Body of pancreas (tissue), 4 donors: ENCODE measurements around the gene EED. TPM values are rescaled to one million over a fixed set of nuclear protein-coding genes. Genes with fewer than 3 reads are reported as not detected.
"Not testable (repeated sequence)": the region's sequence is repeated elsewhere in the genome, so short reads cannot be mapped to it uniquely, and the experiment has no call there.

Source experiments
- ATAC-seq: fragments of 150-250 bp; one replicate; pipeline ENCODE4 v1.9.1; 2016
- DNase-seq, 4 donors: peaks; one replicate each; pipeline ENCODE4 v3.0.0-alpha.2; 2019
- H3K27ac ChIP-seq, 4 donors: fragments of 200-600 bp; sonication (generic); 1 replicate in 3 of 4; 2 replicates in 1 of 4; pipeline versions ENCODE4 v1.5.1 to v1.6.1; 2016 to 2019; ENCODE audit warnings: mild to moderate bottlenecking in 1 of 4, mixed read lengths in 1 of 4, moderate library complexity in 1 of 4
- H3K27me3 ChIP-seq, 2 donors: fragments of 200-600 bp; sonication (generic); one replicate each; pipeline ENCODE4 v1.6.0; 2016; ENCODE audit warnings: mild to moderate bottlenecking in 1 of 2
- H3K36me3 ChIP-seq, 2 donors: fragments of 200-600 bp; sonication (generic); replicated peaks in 1 of 2; 2 replicates each; pipeline ENCODE4 v1.5.1; 2016; ENCODE audit warnings: low read depth in 2 of 2; ENCODE audit not compliant: insufficient read depth in 1 of 2
- H3K4me1 ChIP-seq: fragments of 200-600 bp; sonication (generic); one replicate; pipeline ENCODE4 v1.6.0; 2016
- H3K4me3 ChIP-seq, 2 donors: fragments of 200-600 bp; sonication (generic); 1 replicate in 1 of 2; 2 replicates in 1 of 2; pipeline ENCODE4 v1.5.1; 2016 to 2019
- H3K9me3 ChIP-seq, 3 donors: fragments of 200-600 bp; sonication (generic); 1 replicate in 2 of 3; 2 replicates in 1 of 3; pipeline ENCODE4 v1.5.1; 2016
- POLR2A ChIP-seq, 3 donors: fragments of 450-650 bp; IDR thresholded peaks; one replicate each; pipeline ENCODE4 v1.6.1; 2016; ENCODE audit warnings: antibody characterized with exemption in 3 of 3, mild to moderate bottlenecking in 2 of 3
- WGBS, 2 donors: methylation state at CpG; one replicate each; pipeline ENCODE4 v1.1.5; 2017; 5-methylcytosine and 5-hydroxymethylcytosine counted together
- intact Hi-C: fragments of 100-400 bp; cut with DNase I; formaldehyde crosslinking; loops from one replicate; pipeline ENCODE4 v1.15.1; 2023
- total RNA-seq, 2 donors: library from RNA; depleted of rRNA; stranded (reverse); fragments of >200 nt; gene quantifications; one replicate each; pipeline ENCODE4 v1.1.0, GENCODE V29; 2016
- TF ChIP-seq, protein P1 (sequence below), 7 experiments: fragments of 450-650 bp in 4 of 7; fragments of 200-600 bp in 3 of 7; sonication (generic) in 3 of 7; IDR thresholded peaks; one replicate each; pipeline ENCODE4 v1.5.1; 2016 to 2019; ENCODE audit warnings: antibody characterized with exemption in 7 of 7

EED gene
- total RNA-seq, 2 donors from 2014 or later = 14.5 to 20.1 TPM

DNA sequence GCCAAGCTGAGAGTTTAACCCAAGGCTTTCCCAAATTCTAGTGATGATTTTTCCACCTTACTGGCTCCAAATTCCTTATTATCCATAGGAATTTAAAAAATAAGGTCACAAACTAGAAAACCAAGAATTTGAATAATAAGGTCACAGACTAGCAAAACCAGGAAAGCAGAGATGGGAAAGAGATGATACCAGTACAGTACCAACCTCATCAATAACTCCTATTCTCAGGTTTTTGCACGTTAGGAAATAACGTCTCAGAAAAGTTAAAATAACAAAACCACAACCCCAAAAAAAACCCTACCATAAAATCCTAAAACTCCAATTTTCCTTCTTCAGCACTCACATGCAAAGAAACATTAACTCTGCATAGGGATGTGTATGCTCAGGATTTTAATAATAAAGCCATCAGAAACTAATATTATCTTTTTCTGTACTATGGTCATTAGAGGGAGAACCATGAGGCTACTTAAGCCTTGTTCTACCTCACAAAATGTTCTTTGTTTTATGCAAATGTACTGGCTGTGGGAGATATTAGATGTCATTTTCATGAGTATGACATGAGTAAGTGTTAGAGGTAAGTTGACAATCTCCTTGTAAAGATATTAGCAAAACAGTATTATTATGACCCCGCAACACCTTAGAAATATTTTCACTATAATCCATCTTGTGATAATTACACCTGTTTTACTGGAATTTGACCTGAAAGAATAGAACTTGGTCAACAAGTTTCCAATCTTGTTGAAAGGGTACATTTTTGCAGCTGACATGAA, 16.1 kb upstream of the EED start:
- Histone ChIP-seq H3K4me3 (no peak overlapping the region), H3K27ac (no peak overlapping the region), H3K36me3 (no peaks in the 10 kb centered on the region), H3K9me3 (no peaks in the 10 kb centered on the region), H3K27me3 (no peaks in the 10 kb centered on the region), H3K4me1 (no peaks in the 10 kb centered on the region)
- ATAC-seq = no peak
- DNase-seq = no peak
- TF ChIP-seq POLR2A (IDR thresholded peaks at IDR 0.05) = no peak
- TF ChIP-seq, protein P1, sequence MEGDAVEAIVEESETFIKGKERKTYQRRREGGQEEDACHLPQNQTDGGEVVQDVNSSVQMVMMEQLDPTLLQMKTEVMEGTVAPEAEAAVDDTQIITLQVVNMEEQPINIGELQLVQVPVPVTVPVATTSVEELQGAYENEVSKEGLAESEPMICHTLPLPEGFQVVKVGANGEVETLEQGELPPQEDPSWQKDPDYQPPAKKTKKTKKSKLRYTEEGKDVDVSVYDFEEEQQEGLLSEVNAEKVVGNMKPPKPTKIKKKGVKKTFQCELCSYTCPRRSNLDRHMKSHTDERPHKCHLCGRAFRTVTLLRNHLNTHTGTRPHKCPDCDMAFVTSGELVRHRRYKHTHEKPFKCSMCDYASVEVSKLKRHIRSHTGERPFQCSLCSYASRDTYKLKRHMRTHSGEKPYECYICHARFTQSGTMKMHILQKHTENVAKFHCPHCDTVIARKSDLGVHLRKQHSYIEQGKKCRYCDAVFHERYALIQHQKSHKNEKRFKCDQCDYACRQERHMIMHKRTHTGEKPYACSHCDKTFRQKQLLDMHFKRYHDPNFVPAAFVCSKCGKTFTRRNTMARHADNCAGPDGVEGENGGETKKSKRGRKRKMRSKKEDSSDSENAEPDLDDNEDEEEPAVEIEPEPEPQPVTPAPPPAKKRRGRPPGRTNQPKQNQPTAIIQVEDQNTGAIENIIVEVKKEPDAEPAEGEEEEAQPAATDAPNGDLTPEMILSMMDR (IDR thresholded peaks at IDR 0.05) = no peak
- WGBS, 2 donors = 74 to 88% methylated on average over 3 of the region's 3 CpGs
- intact Hi-C loops = no loop called here

DNA sequence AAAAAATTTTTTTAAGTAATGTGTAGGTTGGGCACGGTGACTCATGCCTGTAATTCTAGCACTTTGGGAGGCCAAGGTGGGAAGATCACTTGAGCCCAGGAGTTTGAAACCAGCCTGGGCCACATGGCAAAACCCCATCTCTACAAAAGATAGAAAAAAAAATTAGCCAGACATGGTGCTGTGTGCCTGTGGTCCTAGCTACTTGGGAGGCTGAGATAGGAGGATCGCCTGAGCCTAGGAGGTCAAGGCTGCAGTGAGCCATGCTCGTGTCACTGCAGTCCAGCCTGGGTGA, 15.6 kb upstream of the EED start:
- H3K36me3 ChIP-seq, H3K4me3 ChIP-seq, H3K9me3 ChIP-seq, intact Hi-C loops, ATAC-seq, H3K4me1 ChIP-seq, DNase-seq, H3K27ac ChIP-seq, H3K27me3 ChIP-seq: not testable (repeated sequence)
- 77% methylated on average over 3 of the region's 3 CpGs for WGBS, 2 donors

DNA sequence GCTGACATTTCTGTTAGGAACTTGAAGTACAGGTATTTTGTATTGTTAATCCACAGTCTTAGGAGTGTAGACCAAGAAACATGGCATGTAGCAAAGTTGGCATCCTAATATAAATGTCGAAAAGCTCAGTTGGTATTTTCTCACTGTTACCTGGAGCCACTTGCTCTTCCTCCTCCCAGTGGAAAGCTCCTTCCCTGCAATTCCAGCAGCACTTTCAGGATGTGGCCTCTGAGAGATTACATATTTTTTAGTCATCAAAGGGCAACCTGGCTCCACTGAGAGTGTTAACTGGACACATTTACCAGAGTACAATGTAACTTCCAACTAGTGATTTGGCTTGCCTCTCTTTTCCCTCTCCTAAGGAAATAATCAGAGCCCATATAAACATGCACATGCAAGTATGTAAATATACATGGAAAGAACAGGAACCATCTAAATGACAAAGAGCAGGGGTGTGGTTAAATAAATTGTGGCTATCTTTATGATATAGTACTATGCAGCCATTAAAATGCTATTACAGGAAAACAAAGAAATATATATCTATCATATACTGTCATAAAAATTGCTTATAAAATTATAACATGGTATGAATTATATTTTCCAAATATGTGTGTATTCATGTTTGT, 14.3 kb upstream of the EED start:
- H3K9me3 ChIP-seq = no peaks in the 10 kb centered on the region
- DNase-seq (no peak), ATAC-seq (peak; percentile 42)
- no peak for TF ChIP-seq POLR2A (IDR thresholded peaks at IDR 0.05)
- TF ChIP-seq, protein P1 (IDR thresholded peaks at IDR 0.05) = no peak
- intact Hi-C loops = no loop called here
- H3K27me3 ChIP-seq = no peaks in the 10 kb centered on the region
- no peak overlapping the region for H3K27ac ChIP-seq
- no peak overlapping the region for H3K4me3 ChIP-seq
- H3K36me3 ChIP-seq = no peaks in the 10 kb centered on the region
- no peaks in the 10 kb centered on the region for H3K4me1 ChIP-seq
- WGBS, 2 donors = 83 to 86% methylated on average over 1 of the region's 1 CpG

DNA sequence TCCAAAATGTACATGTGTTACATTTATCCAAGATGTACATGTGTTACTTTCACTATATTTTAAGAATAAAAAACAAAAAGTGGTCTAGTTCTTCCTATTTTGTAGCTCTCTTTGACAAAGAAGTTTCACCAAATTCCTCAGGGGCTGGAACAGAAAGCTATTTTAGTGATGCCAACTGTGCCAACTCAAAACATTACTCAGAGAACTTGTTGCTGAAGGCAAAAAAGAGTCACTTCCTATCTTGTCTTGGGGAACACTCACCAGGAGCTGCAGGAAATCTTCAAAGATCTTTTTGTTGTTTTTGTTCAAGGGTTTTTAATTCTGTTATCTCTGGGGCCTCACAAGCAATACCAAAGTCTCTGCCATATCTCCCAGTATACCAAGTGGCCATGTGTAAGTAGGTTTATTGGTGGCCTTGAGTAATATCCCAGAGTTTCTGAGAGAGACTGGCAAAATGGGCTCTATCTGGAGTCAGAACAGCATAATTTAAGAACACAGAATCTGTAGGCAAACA, 13.6 kb upstream of the EED start:
- no peaks in the 10 kb centered on the region for H3K27me3 ChIP-seq
- ATAC-seq (no peak), DNase-seq (no peak)
- no peak overlapping the region for H3K4me3 ChIP-seq
- no peaks in the 10 kb centered on the region for H3K4me1 ChIP-seq
- H3K36me3 ChIP-seq = no peaks in the 10 kb centered on the region
- H3K27ac ChIP-seq = no peak overlapping the region
- TF ChIP-seq POLR2A (IDR thresholded peaks at IDR 0.05) = no peak
- TF ChIP-seq, protein P1 (IDR thresholded peaks at IDR 0.05) = no peak
- H3K9me3 ChIP-seq = no peaks in the 10 kb centered on the region
- intact Hi-C loops = no loop called here

DNA sequence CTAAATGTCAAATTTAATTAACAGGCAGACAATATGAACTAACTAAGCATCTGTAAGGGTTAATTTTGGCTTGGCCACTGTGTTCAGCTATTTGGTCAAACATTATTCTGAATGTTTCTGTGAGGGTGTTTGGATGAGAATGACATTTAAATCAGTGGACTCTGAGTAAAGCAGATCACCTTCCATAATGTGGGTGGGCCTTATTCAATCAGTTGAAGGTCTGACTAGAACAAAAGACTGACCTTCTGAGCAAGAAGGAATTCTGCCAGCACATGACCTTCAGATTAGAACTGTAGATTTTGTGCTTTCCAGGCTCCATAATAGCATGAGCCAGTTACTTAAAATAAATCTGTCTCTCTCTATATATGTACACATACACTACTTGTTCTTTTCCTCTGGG, 12.0 kb upstream of the EED start:
- no peaks in the 10 kb centered on the region for H3K36me3 ChIP-seq
- no peaks in the 10 kb centered on the region for H3K27me3 ChIP-seq
- DNase-seq (no peak), ATAC-seq (no peak)
- H3K4me1 ChIP-seq = no peaks in the 10 kb centered on the region
- no peaks in the 10 kb centered on the region for H3K9me3 ChIP-seq
- intact Hi-C loops = no loop called here
- TF ChIP-seq, protein P1 (IDR thresholded peaks at IDR 0.05) = no peak
- TF ChIP-seq POLR2A (IDR thresholded peaks at IDR 0.05) = no peak
- no peak overlapping the region for H3K4me3 ChIP-seq
- H3K27ac ChIP-seq = no peak overlapping the region
